Measurements from ENCODE around the gene KRT2.

The KRT2 gene

GRCh38 chr12:52643233-52644077 is 8.6 kb downstream of the KRT2 start:
- DNase-seq (ENCODE audit: low read depth, low spot score): no peak

DNA sequence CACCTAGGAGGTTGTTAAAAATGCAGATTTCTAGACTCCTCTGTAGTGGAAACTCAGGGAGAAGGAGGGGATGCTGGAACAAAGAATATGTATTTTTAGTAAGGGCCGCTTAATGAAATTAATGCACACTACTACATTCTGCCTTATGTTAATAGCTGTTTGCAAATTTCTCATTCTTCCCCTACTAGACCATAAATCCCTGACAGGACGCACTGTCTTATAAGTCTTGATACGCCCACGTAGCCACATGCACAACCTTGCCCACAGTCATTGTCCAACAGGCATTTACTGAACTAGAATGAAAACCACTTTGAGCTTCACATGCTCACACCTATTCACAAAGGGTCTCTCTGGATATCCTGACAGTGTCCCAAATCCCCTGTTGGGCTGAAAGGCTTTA is 10.5 kb downstream of the KRT2 start:
- DNase-seq (ENCODE audit: low read depth, low spot score): no peak

GRCh38 chr12:52637299-52637698 is 14.7 kb downstream of the KRT2 start:
- DNase-seq (ENCODE audit: low read depth, low spot score): no peak

- no peak for DNase-seq (ENCODE audit: low read depth, low spot score)
These were observed 15.3 kb downstream of the KRT2 start for GRCh38 chr12:52636592-52637258.

- no peak for DNase-seq (ENCODE audit: low read depth, low spot score)
These were observed 15.8 kb downstream of the KRT2 start for GRCh38 chr12:52636189-52636588.

- DNase-seq (ENCODE audit: low read depth, low spot score): no peak
These were observed 17.6 kb downstream of the KRT2 start for GRCh38 chr12:52634266-52635056.

GRCh38 chr12:52633383-52633782 is 18.6 kb downstream of the KRT2 start:
- no peak for DNase-seq (ENCODE audit: low read depth, low spot score)

- no peak for DNase-seq (ENCODE audit: low read depth, low spot score)
These were observed 19.4 kb downstream of the KRT2 start for GRCh38 chr12:52632656-52633055.

GRCh38 chr12:52631676-52632459 is 20.1 kb downstream of the KRT2 start:
- no peak for DNase-seq (ENCODE audit: low read depth, low spot score)

- no peak for DNase-seq (ENCODE audit: low read depth, low spot score)
These were observed 20.7 kb downstream of the KRT2 start for GRCh38 chr12:52631264-52631663.

GRCh38 chr12:52630599-52631200 is 21.3 kb downstream of the KRT2 start:
- DNase-seq (ENCODE audit: low read depth, low spot score): no peak

- DNase-seq (ENCODE audit: low read depth, low spot score): no peak
These were observed 22.0 kb downstream of the KRT2 start for GRCh38 chr12:52630008-52630500.

DNA sequence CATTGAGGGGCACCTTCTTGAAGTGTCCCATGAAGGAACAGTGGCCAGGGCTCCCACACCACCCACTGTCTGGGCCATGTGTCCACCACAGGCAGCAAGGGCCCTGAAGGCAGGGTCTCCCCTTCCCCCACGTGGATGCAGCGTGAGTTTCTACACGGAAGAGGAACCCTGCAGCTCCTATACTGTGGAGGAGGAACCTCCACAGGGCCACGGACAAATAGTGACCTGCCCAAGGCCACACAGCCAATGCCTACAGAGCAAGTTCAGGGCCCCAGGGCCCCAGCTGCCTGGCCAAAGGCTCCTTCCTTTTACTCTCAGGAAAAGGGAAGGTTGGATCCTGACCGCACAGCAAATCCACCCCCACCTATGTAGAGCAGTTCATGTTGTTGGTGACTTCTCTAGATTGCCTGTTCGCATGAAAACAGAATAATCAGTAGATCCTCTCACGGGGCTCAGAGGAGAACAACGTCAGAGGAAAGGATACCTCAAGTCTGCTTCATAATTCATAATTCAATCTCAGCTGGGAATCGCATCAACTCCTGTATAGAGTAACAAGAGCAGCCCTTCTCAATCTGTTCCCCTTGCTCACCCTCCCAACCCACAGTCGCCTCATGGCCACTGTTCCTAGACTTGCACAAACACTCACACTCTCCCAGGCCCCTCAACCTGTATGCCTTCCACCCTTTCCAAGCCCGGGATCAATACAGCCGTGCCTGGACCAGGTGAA is 22.6 kb downstream of the KRT2 start:
- no peak for DNase-seq (ENCODE audit: low read depth, low spot score)

DNA sequence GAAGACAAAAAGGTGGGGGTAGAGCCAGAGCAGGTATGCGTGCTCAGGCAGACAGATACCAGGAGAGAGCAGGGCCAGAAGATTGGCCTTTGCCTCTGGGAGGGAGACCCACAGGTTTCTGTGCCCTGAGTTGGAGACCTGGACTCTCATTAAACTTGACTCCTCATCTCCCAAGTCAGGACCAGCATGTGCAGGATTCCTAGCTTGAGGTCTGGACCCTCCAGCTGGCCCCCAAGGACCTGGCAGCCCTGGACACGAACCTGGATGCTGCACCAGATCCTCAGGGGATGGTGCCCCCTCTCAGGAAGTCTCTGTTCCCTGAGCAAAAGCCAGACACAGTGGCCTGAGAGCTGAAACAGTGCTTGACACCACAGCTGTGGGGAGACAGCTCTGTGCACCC is 23.2 kb downstream of the KRT2 start:
- DNase-seq (ENCODE audit: low read depth, low spot score): no peak

DNA sequence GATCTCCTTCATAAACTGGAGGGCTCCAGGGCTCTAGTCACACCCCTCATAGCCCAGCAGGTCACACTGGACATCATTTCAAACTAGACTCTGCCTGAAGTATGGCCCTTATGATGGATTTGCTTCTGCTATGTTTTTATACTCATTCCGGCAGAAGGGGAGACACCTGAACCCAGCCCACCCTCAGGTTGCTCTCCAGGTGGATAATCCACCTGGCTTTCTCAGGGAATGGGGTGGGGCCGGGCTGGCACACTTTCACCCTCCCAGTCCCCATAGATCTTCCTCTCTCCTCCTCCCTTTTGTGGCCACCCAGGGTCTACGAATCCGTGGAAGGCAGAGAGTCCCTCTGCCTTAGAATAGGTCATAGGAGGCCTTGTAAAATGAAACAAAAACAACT is 23.9 kb downstream of the KRT2 start:
- DNase-seq (ENCODE audit: low read depth, low spot score): no peak

DNA sequence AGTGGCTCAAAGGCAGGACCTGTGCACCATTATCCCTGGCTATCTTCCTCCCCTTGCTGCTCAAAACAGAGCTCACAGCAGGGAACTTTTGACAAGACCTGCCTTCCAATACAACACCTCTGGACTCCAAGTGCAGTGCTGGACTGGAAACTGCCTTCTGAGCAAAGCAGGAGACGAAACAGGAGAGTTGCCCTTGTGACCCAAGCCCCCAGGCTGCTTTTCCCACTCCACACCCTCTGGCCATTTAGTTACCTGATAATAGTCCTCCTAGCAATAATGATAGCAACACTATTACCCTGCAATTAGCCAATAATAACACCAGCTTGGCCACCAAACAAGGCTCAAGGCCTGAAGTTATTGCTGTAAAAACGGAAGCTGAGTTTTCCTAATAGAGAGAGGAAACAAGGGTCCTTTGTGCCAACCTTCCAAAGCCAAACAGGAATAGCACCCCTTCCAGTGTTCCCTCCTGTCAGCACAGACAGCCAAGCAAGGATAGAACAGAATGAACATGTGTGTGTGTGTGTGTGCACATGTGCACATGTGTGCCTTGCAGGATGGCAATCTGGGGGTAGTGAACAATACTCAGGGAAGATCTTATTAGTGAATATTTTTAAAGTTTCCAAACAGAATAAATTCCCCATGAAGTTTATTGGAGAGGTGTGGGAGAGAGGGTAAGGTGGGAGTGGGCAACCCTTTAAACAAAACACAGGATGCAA is 24.5 kb downstream of the KRT2 start:
- DNase-seq (ENCODE audit: low read depth, low spot score): no peak

- no peak for DNase-seq (ENCODE audit: low read depth, low spot score)
These were observed 29.7 kb downstream of the KRT2 start for GRCh38 chr12:52622349-52622748.

DNA sequence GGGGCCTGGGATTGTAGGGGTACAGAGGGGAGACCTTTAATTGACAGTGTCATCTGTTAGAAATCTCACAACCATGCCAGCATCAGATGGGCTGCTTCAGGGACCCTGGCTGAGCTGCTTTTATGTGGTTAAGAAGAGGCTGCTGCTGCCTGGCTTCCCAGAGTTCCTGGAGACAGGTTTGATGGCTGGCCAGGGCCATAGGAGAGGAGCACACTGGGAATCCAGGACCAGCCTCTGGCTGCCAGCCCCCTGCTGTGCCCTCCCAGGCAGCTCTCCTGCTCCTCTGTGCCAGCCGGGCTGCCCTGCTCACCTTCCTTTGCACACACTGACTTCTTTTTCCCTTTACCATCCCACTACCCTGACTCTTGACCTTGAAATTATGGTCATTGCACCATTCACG is 33.1 kb downstream of the KRT2 start:
- no peak for DNase-seq (ENCODE audit: low read depth, low spot score)

GRCh38 chr12:52618216-52618615 is 33.8 kb downstream of the KRT2 start, which contains the start of gene KRT73:
TSS of gene KRT73 (minus strand) at chr12:52618559. CDS start at chr12:52618524, 35 bp downstream.
- DNase-seq (ENCODE audit: low read depth, low spot score): no peak

DNA sequence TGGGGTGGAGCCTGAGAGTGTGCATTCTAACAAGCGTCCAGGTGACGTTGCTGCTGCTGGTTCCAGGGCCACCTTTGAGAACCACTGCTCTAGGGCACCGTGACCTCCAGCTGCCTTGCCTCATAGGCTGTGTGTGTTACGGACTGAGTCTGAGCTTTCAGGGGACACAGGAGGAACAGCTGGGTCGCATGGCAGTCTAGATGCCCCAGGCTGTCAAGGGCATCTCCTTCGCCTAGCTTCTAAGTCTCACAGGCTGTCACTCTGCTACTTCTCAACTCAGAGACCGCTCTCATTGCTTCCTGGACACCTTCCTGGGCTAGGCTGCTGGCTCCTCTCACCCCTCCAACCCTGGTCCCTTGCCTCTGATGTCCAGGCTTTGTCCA is 34.6 kb downstream of the KRT2 start:
- DNase-seq (ENCODE audit: low read depth, low spot score): no peak

Data from ELF-1 (cell line).